DOHH2 (cell line): ENCODE measurements around the gene EPS8.

Experiments used
- H3F3A ChIP-seq: fragments of 200-600 bp; sonication (generic), shearing (Covaris generic); 2 replicates; pipeline ENCODE4 v1.6.0; 2016; ENCODE audit warnings: antibody characterized with exemption, mild to moderate bottlenecking; ENCODE audit not compliant: control insufficient read depth, insufficient read depth
- H3K27ac ChIP-seq: fragments of 200-600 bp; sonication (generic); 2 replicates; pipeline ENCODE4 v1.5.1; 2014; ENCODE audit warnings: low read depth, mild to moderate bottlenecking, low read length, moderate library complexity
- H3K27me3 ChIP-seq: fragments of 200-600 bp; sonication (generic); 2 replicates; pipeline ENCODE4 v1.6.1; 2014; ENCODE audit warnings: mild to moderate bottlenecking, low read length, mixed read lengths; ENCODE audit not compliant: control insufficient read depth
- H3K36me3 ChIP-seq: fragments of 200-600 bp; sonication (generic); 2 replicates; pipeline ENCODE4 v1.6.1; 2014; ENCODE audit warnings: mild to moderate bottlenecking, low read length, moderate library complexity, mixed read lengths; ENCODE audit not compliant: control insufficient read depth
- H3K4me1 ChIP-seq: fragments of 200-600 bp; sonication (generic); 2 replicates; pipeline ENCODE4 v1.6.1; 2014; ENCODE audit warnings: mild to moderate bottlenecking, low read length, mixed read lengths; ENCODE audit not compliant: control insufficient read depth
- H3K4me2 ChIP-seq: fragments of 200-600 bp; sonication (generic); 2 replicates; pipeline ENCODE4 v1.6.0; 2014; ENCODE audit warnings: mild to moderate bottlenecking, low read length, moderate library complexity
- H3K4me3 ChIP-seq: fragments of 200-600 bp; sonication (generic); 2 replicates; pipeline ENCODE4 v1.5.1; 2014; ENCODE audit warnings: mild to moderate bottlenecking, low read length, mixed read lengths
- H3K79me2 ChIP-seq: fragments of 200-600 bp; sonication (generic); 2 replicates; pipeline ENCODE4 v1.6.1; 2014; ENCODE audit warnings: mild to moderate bottlenecking, low read length, mixed read lengths; ENCODE audit not compliant: control insufficient read depth
- H3K9me2 ChIP-seq: fragments of 200-600 bp; sonication (generic); replicated peaks from 2 replicates; pipeline ENCODE4 v1.6.1; 2014; ENCODE audit warnings: mild to moderate bottlenecking, low read length, mixed read lengths; ENCODE audit not compliant: control insufficient read depth
- H3K9me3 ChIP-seq: fragments of 200-600 bp; sonication (generic); 2 replicates; pipeline ENCODE4 v1.6.1; 2014; ENCODE audit warnings: antibody characterized with exemption, low read length, mixed read lengths; ENCODE audit not compliant: control insufficient read depth, insufficient read depth
- H4K20me1 ChIP-seq: fragments of 200-600 bp; sonication (generic); 2 replicates; pipeline ENCODE4 v1.6.0; 2014; ENCODE audit warnings: low read depth, mild to moderate bottlenecking, antibody characterized with exemption, low read length, moderate library complexity; ENCODE audit not compliant: control insufficient read depth, insufficient read depth
- CTCF ChIP-seq: fragments of 200-600 bp; sonication (generic); IDR thresholded peaks from one replicate; pipeline ENCODE4 v1.5.1; 2014; ENCODE audit warnings: antibody characterized with exemption, mild to moderate bottlenecking, low read depth, low read length; ENCODE audit not compliant: poor library complexity, severe bottlenecking
- EZH2phosphoT487 ChIP-seq: fragments of 200-600 bp; sonication (generic); IDR thresholded peaks from 2 replicates; pipeline ENCODE4 v1.6.1; 2017; ENCODE audit warnings: borderline replicate concordance, mild to moderate bottlenecking, antibody characterized with exemption, low read length, moderate library complexity, mixed read lengths

EPS8 gene

GRCh38 chr12:15591811-15592210, 197.4 kb downstream of the EPS8 start:
- Histone ChIP-seq H3K27me3 (no peaks in the 10 kb centered on the region), H3K4me2 (no peak overlapping the region), H3K79me2 (no peaks in the 10 kb centered on the region), H3K27ac (no peak overlapping the region), H3K4me3 (no peak overlapping the region), H4K20me1 (no peaks in the 10 kb centered on the region), H3K9me3 (no peaks in the 10 kb centered on the region), H3K4me1 (peaks cover 7% of the 10 kb centered on the region), H3K9me2 (no peaks in the 10 kb centered on the region), H3F3A (no peaks in the 10 kb centered on the region), H3K36me3 (no peaks in the 10 kb centered on the region)
- no peak for TF ChIP-seq EZH2phosphoT487

- H3F3A ChIP-seq, result no peaks in the 10 kb centered on the region
- H3K4me2 ChIP-seq, result peak overlapping the region; percentile 53
- H3K9me3 ChIP-seq, result no peaks in the 10 kb centered on the region
- no peaks in the 10 kb centered on the region for H3K9me2 ChIP-seq
- no peak overlapping the region for H3K27ac ChIP-seq
- H3K36me3 ChIP-seq, result no peaks in the 10 kb centered on the region
- TF ChIP-seq EZH2phosphoT487, result no peak
- peak; percentile 83 for TF ChIP-seq CTCF
- no peaks in the 10 kb centered on the region for H3K79me2 ChIP-seq
- no peaks in the 10 kb centered on the region for H3K27me3 ChIP-seq
- peak overlapping the region; percentile 40; the same call in 1 of the 2 replicates for H3K4me3 ChIP-seq
- H3K4me1 ChIP-seq, result peaks cover 7% of the 10 kb centered on the region
- H4K20me1 ChIP-seq, result no peaks in the 10 kb centered on the region
These were observed 198.9 kb downstream of the EPS8 start for GRCh38 chr12:15590180-15590826.

GRCh38 chr12:15589328-15590032, 199.7 kb downstream of the EPS8 start:
- Histone ChIP-seq H3K9me3 (no peaks in the 10 kb centered on the region), H3K9me2 (no peaks in the 10 kb centered on the region), H3K79me2 (no peaks in the 10 kb centered on the region), H3K27me3 (no peaks in the 10 kb centered on the region), H3K4me3 (no peak overlapping the region), H3K27ac (no peak overlapping the region), H3F3A (no peaks in the 10 kb centered on the region), H3K4me1 (peaks cover 7% of the 10 kb centered on the region), H3K4me2 (no peak overlapping the region), H3K36me3 (no peaks in the 10 kb centered on the region), H4K20me1 (no peaks in the 10 kb centered on the region)
- TF ChIP-seq EZH2phosphoT487 (no peak), CTCF (no peak)
